HL-60/S4 treated with phorbol 12-myristate 13-acetate at 8.2 ng/mL for 4 days and 3 days (cell line): ENCODE data around the gene MARCKSL1.
"Not testable (repeated sequence)": the region's sequence is repeated elsewhere in the genome, so short reads cannot be mapped to it uniquely, and the experiment has no call there.

Source experiments
- in situ Hi-C: fragments of 300-500 bp; cut with MboI; formaldehyde crosslinking; loops from 2 replicates; pipeline ENCODE4 v1.15.0; 2022; ENCODE audit warnings: low sequenced_read_pairs

Gene MARCKSL1

GRCh38 chr1:32291708-32292538 lies 44.1 kb downstream of the MARCKSL1 start, which contains the start of gene HDAC1:
TSS of gene HDAC1 (plus strand) at chr1:32292083. CDS start at chr1:32292170, 87 bp downstream.
- in situ Hi-C loops = no loop called here

GRCh38 chr1:32291145-32291707 lies 44.8 kb downstream of the MARCKSL1 start:
- in situ Hi-C loops = no loop called here

GRCh38 chr1:32289256-32289655 lies 46.8 kb downstream of the MARCKSL1 start:
- in situ Hi-C loops = no loop called here

GRCh38 chr1:32286763-32287162 lies 49.3 kb downstream of the MARCKSL1 start:
- in situ Hi-C loops = no loop called here

GRCh38 chr1:32285658-32286057 lies 50.4 kb downstream of the MARCKSL1 start:
- in situ Hi-C loops = no loop called here

GRCh38 chr1:32284777-32285176 lies 51.3 kb downstream of the MARCKSL1 start:
- in situ Hi-C loops = not testable (repeated sequence)
